Measurements from ENCODE around the gene GMDS. TPM values are rescaled to one million over a fixed set of nuclear protein-coding genes. Genes with fewer than 3 reads are reported as not detected.

Gene GMDS
- polyA plus RNA-seq, 1 of the 3 experiments (the other 2 are of a cell fraction), result 12.3 TPM

- Histone ChIP-seq H3K9ac (no peak overlapping the region), H3K79me2 (ENCODE audit: insufficient read depth) (no peaks in the 10 kb centered on the region), H3K4me3 (ENCODE audit: low read depth in 2 of 2, low read length in 1 of 2) (no peak overlapping the region), H3K9me3 (no peaks in the 10 kb centered on the region), H3K4me1 (ENCODE audit: control insufficient read depth in 1 of 2, insufficient read depth in 2 of 2, low read depth in 1 of 2, low read length in 1 of 2) (peaks cover 7 to 10% of the 10 kb centered on the region in 2 experiments; a peak in 2 of 4 replicates), H2AFZ (ENCODE audit: low read depth) (no peak overlapping the region), H3K9me2 (no peaks in the 10 kb centered on the region), H3K4me2 (no peak overlapping the region), H3K27me3 (ENCODE audit: insufficient read depth) (no peaks in the 10 kb centered on the region), H4K20me1 (ENCODE audit: insufficient read depth) (no peaks in the 10 kb centered on the region), H3K27ac (ENCODE audit: low read depth in 2 of 2, low read length in 1 of 2) (no peak overlapping the region; a peak in 1 of 4 replicates), H3K36me3 (replicated peaks in 1 of 2; ENCODE audit: control insufficient read depth in 1 of 2, insufficient read depth in 2 of 2, low read length in 1 of 2) (no peaks in the 10 kb centered on the region), H3F3A (replicated peaks; ENCODE audit: insufficient read depth) (peaks cover 4% of the 10 kb centered on the region)
- no peak for DNase-seq
- POLR2A ChIA-PET, result no interaction called here
- TF ChIP-seq YY1 (IDR thresholded peaks at IDR 0.05; ENCODE audit: low read depth) (no peak), EP300 (IDR thresholded peaks at IDR 0.05; ENCODE audit: borderline replicate concordance in 1 of 2, low read depth in 1 of 2, low read length in 1 of 2) (no peak), NFIC (IDR thresholded peaks at IDR 0.05; ENCODE audit: borderline replicate concordance) (no peak), POLR2AphosphoS5 (IDR thresholded peaks at IDR 0.05; ENCODE audit: low read depth, low read length) (no peak), MEF2A (IDR thresholded peaks at IDR 0.05; ENCODE audit: borderline replicate concordance, low read depth) (no peak), CHD2 (IDR thresholded peaks at IDR 0.05; ENCODE audit: low read length, partially characterized antibody) (no peak), RFX5 (IDR thresholded peaks at IDR 0.05; ENCODE audit: low read length) (no peak), TAF1 (IDR thresholded peaks at IDR 0.05; ENCODE audit: borderline replicate concordance, low read depth, low read length) (no peak), JUND (IDR thresholded peaks at IDR 0.05) (no peak), MAX (IDR thresholded peaks at IDR 0.05; ENCODE audit: low read depth) (no peak), NRF1 (IDR thresholded peaks at IDR 0.05; ENCODE audit: low read depth, low read length) (no peak), IRF3 (IDR thresholded peaks at IDR 0.05; ENCODE audit: low read depth, low read length) (no peak)
- TF ChIP-seq, protein P1, sequence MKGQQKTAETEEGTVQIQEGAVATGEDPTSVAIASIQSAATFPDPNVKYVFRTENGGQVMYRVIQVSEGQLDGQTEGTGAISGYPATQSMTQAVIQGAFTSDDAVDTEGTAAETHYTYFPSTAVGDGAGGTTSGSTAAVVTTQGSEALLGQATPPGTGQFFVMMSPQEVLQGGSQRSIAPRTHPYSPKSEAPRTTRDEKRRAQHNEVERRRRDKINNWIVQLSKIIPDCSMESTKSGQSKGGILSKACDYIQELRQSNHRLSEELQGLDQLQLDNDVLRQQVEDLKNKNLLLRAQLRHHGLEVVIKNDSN (IDR thresholded peaks at IDR 0.05; ENCODE audit: borderline replicate concordance, low read depth), result no peak
- 87% methylated on average over 5 of the region's 5 CpGs for WGBS (ENCODE audit: low lambda C conversion rate)
- CTCF ChIA-PET, result interaction anchor here (2.3 to 2.9 kb wide), 3 partner anchors 492 to 506 kb away, joined by 22 to 60 read pairs (median 50); partner anchors contain the start of gene FOXC1
Measured at GRCh38 chr6:2102966-2103365, 142.4 kb downstream of the GMDS start.

GRCh38 chr6:2102316-2102883, 143.0 kb downstream of the GMDS start:
- Histone ChIP-seq H3K4me1 (ENCODE audit: control insufficient read depth in 1 of 2, insufficient read depth in 2 of 2, low read depth in 1 of 2, low read length in 1 of 2) (peaks cover 7 to 10% of the 10 kb centered on the region in 2 experiments; a peak in 2 of 4 replicates), H3K79me2 (ENCODE audit: insufficient read depth) (no peaks in the 10 kb centered on the region), H3F3A (replicated peaks; ENCODE audit: insufficient read depth) (peaks cover 4% of the 10 kb centered on the region), H3K9ac (no peak overlapping the region), H3K9me2 (no peaks in the 10 kb centered on the region), H3K4me2 (no peak overlapping the region), H3K4me3 (ENCODE audit: low read depth in 2 of 2, low read length in 1 of 2) (no peak overlapping the region), H3K27me3 (ENCODE audit: insufficient read depth) (no peaks in the 10 kb centered on the region), H2AFZ (ENCODE audit: low read depth) (no peak overlapping the region), H3K36me3 (replicated peaks in 1 of 2; ENCODE audit: control insufficient read depth in 1 of 2, insufficient read depth in 2 of 2, low read length in 1 of 2) (no peaks in the 10 kb centered on the region), H3K9me3 (no peaks in the 10 kb centered on the region), H4K20me1 (ENCODE audit: insufficient read depth) (no peaks in the 10 kb centered on the region), H3K27ac (ENCODE audit: low read depth in 2 of 2, low read length in 1 of 2) (no peak overlapping the region; a peak in 1 of 4 replicates)
- no peak for DNase-seq
- POLR2A ChIA-PET, result no interaction called here
- WGBS (ENCODE audit: low lambda C conversion rate), result 65% methylated on average over 5 of the region's 5 CpGs
- no peak for TF ChIP-seq FOXM1 (IDR thresholded peaks at IDR 0.05; ENCODE audit: low read depth)
- no peak for TF ChIP-seq SIN3A (IDR thresholded peaks at IDR 0.05; ENCODE audit: borderline replicate concordance, low read depth, low read length)
- no peak for TF ChIP-seq TAF1 (IDR thresholded peaks at IDR 0.05; ENCODE audit: borderline replicate concordance, low read depth, low read length)
- no peak for TF ChIP-seq YY1 (IDR thresholded peaks at IDR 0.05; ENCODE audit: low read depth)
- TF ChIP-seq, protein P2, sequence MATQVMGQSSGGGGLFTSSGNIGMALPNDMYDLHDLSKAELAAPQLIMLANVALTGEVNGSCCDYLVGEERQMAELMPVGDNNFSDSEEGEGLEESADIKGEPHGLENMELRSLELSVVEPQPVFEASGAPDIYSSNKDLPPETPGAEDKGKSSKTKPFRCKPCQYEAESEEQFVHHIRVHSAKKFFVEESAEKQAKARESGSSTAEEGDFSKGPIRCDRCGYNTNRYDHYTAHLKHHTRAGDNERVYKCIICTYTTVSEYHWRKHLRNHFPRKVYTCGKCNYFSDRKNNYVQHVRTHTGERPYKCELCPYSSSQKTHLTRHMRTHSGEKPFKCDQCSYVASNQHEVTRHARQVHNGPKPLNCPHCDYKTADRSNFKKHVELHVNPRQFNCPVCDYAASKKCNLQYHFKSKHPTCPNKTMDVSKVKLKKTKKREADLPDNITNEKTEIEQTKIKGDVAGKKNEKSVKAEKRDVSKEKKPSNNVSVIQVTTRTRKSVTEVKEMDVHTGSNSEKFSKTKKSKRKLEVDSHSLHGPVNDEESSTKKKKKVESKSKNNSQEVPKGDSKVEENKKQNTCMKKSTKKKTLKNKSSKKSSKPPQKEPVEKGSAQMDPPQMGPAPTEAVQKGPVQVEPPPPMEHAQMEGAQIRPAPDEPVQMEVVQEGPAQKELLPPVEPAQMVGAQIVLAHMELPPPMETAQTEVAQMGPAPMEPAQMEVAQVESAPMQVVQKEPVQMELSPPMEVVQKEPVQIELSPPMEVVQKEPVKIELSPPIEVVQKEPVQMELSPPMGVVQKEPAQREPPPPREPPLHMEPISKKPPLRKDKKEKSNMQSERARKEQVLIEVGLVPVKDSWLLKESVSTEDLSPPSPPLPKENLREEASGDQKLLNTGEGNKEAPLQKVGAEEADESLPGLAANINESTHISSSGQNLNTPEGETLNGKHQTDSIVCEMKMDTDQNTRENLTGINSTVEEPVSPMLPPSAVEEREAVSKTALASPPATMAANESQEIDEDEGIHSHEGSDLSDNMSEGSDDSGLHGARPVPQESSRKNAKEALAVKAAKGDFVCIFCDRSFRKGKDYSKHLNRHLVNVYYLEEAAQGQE (IDR thresholded peaks at IDR 0.05; ENCODE audit: low read depth, low read length), result no peak
- TF ChIP-seq SMC3 (IDR thresholded peaks at IDR 0.05; ENCODE audit: low read depth, low read length), result no peak
- TF ChIP-seq EZH2phosphoT487 (IDR thresholded peaks at IDR 0.05; ENCODE audit: borderline replicate concordance, low read depth), result no peak
- no peak for TF ChIP-seq TCF12 (IDR thresholded peaks at IDR 0.05)
- TF ChIP-seq GABPA (IDR thresholded peaks at IDR 0.05; ENCODE audit: low read depth), result no peak
- no peak for TF ChIP-seq ELF1 (IDR thresholded peaks at IDR 0.05)
- CTCF ChIA-PET, result interaction anchor here (2.3 to 2.9 kb wide), 3 partner anchors 492 to 506 kb away, joined by 22 to 60 read pairs (median 50); partner anchors contain the start of gene FOXC1

All from SK-N-SH (cell line).